Measurements from ENCODE around the gene ANKRD16. TPM values are rescaled to one million over a fixed set of nuclear protein-coding genes. Genes with fewer than 3 reads are reported as not detected.

Gene ANKRD16
- total RNA-seq, 1 experiment from 2014 or later: 6.9 TPM

DNA sequence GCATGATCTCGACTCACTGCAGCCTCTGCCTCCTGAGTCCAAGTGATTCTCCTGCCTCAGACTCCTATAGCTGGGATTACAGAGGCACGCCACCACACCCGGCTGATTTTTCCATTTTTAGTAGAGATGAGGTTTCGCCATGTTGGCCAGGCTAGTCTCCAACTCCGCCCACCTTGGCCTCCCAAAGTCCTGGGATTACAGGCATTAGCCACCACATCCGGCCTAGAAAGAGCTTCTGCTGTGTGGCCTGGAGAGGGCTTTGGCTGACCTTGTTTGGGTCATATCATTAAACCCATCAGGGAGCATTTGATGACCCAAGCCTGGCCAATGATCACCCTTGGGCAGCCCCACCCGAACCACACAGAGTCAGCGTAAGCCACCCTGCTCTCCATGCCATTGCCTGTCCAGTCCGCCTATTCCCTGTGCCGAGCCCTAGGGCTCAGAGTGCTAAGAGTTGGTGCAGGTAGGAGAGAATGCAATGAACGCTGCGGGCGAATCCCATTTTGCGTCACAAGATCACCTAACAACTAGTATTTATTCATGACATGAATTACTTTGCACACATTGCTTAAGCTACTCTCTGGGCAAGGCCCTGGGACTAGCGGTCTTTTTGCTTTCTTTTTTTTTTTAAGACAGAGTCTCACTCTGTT lies 54.1 kb downstream of the ANKRD16 start:
- ATAC-seq (no peak), DNase-seq (ENCODE audit: low read depth, low spot score) (no peak)
- in situ Hi-C loops (cut with HindIII; ENCODE audit: low pct_unique_long_range_greater_than_20kb, low sequenced_read_pairs) (no loop called here), intact Hi-C loops (cut with micrococcal nuclease; ENCODE audit: unreplicated experiment) (no loop called here)
- ChIA-PET CTCF (no interaction called here), POLR2A (no interaction called here)
- H3K4me1 ChIP-seq (ENCODE audit: control insufficient read depth, insufficient read depth, low read length): 0 out of 2 replicates have a peak, but pooled peaks cover under 1% of the 10 kb centered on the region
- H3K9me3 ChIP-seq (ENCODE audit: control insufficient read depth, insufficient read depth, low read depth, low read length): no peaks in the 10 kb centered on the region
- H3K36me3 ChIP-seq (ENCODE audit: control insufficient read depth, insufficient read depth, low read length): no peaks in the 10 kb centered on the region
- H3K27me3 ChIP-seq (ENCODE audit: control insufficient read depth, insufficient read depth, low read length): no peaks in the 10 kb centered on the region
- no peak overlapping the region for H3K4me3 ChIP-seq (ENCODE audit: low read depth in 2 of 2, low read length in 2 of 2)
- H3K27ac ChIP-seq (ENCODE audit: low read length): no peak overlapping the region
- no TSS peak for BruUV-seq (replicated peaks)
- TF ChIP-seq, protein P1, sequence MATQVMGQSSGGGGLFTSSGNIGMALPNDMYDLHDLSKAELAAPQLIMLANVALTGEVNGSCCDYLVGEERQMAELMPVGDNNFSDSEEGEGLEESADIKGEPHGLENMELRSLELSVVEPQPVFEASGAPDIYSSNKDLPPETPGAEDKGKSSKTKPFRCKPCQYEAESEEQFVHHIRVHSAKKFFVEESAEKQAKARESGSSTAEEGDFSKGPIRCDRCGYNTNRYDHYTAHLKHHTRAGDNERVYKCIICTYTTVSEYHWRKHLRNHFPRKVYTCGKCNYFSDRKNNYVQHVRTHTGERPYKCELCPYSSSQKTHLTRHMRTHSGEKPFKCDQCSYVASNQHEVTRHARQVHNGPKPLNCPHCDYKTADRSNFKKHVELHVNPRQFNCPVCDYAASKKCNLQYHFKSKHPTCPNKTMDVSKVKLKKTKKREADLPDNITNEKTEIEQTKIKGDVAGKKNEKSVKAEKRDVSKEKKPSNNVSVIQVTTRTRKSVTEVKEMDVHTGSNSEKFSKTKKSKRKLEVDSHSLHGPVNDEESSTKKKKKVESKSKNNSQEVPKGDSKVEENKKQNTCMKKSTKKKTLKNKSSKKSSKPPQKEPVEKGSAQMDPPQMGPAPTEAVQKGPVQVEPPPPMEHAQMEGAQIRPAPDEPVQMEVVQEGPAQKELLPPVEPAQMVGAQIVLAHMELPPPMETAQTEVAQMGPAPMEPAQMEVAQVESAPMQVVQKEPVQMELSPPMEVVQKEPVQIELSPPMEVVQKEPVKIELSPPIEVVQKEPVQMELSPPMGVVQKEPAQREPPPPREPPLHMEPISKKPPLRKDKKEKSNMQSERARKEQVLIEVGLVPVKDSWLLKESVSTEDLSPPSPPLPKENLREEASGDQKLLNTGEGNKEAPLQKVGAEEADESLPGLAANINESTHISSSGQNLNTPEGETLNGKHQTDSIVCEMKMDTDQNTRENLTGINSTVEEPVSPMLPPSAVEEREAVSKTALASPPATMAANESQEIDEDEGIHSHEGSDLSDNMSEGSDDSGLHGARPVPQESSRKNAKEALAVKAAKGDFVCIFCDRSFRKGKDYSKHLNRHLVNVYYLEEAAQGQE (IDR thresholded peaks at IDR 0.05; ENCODE audit: insufficient read depth in 1 of 2, low read depth in 2 of 2, low read length in 1 of 2): no peak
- TF ChIP-seq SIN3A (IDR thresholded peaks at IDR 0.05; ENCODE audit: borderline replicate concordance, insufficient read depth, low read depth, low read length): no peak
- TF ChIP-seq TCF7L2 (IDR thresholded peaks at IDR 0.05; ENCODE audit: low read depth, low read length): no peak
- no peak for TF ChIP-seq POLR2AphosphoS5 (IDR thresholded peaks at IDR 0.05; ENCODE audit: low read depth, low read length)
- TF ChIP-seq, protein P2, sequence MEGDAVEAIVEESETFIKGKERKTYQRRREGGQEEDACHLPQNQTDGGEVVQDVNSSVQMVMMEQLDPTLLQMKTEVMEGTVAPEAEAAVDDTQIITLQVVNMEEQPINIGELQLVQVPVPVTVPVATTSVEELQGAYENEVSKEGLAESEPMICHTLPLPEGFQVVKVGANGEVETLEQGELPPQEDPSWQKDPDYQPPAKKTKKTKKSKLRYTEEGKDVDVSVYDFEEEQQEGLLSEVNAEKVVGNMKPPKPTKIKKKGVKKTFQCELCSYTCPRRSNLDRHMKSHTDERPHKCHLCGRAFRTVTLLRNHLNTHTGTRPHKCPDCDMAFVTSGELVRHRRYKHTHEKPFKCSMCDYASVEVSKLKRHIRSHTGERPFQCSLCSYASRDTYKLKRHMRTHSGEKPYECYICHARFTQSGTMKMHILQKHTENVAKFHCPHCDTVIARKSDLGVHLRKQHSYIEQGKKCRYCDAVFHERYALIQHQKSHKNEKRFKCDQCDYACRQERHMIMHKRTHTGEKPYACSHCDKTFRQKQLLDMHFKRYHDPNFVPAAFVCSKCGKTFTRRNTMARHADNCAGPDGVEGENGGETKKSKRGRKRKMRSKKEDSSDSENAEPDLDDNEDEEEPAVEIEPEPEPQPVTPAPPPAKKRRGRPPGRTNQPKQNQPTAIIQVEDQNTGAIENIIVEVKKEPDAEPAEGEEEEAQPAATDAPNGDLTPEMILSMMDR (IDR thresholded peaks at IDR 0.05): no peak

DNA sequence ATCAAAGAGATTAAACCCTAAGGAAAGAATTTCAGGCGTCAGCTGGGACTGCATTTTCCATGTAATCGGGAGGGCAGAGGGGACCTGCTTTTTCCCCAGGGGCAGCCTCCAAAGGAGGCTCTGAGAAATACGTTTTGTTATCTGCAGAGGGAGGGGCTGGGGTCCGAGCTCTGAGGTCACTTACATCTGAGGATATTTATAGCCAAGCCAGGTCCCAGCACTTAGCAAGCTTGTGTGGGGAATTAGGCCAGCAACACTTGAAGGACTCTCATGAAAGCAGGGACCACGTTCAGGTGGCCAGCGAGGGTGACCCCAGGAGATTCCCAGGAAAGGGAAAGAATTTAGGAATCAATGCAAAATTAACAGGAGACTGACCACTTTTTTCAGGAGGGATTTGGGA lies 55.9 kb downstream of the ANKRD16 start:
- no TSS peak for BruUV-seq (replicated peaks)
- in situ Hi-C loops (cut with HindIII; ENCODE audit: low pct_unique_long_range_greater_than_20kb, low sequenced_read_pairs) (no loop called here), intact Hi-C loops (cut with micrococcal nuclease; ENCODE audit: unreplicated experiment) (no loop called here)
- no peaks in the 10 kb centered on the region for H3K4me1 ChIP-seq (ENCODE audit: control insufficient read depth, insufficient read depth, low read length)
- H3K36me3 ChIP-seq (ENCODE audit: control insufficient read depth, insufficient read depth, low read length): no peaks in the 10 kb centered on the region
- H3K9me3 ChIP-seq (ENCODE audit: control insufficient read depth, insufficient read depth, low read depth, low read length): no peaks in the 10 kb centered on the region
- TF ChIP-seq, protein P2 (IDR thresholded peaks at IDR 0.05): no peak
- TF ChIP-seq POLR2AphosphoS5 (IDR thresholded peaks at IDR 0.05; ENCODE audit: low read depth, low read length): no peak
- no peak for TF ChIP-seq TCF7L2 (IDR thresholded peaks at IDR 0.05; ENCODE audit: low read depth, low read length)
- no peak for TF ChIP-seq SIN3A (IDR thresholded peaks at IDR 0.05; ENCODE audit: borderline replicate concordance, insufficient read depth, low read depth, low read length)
- TF ChIP-seq, protein P1 (IDR thresholded peaks at IDR 0.05; ENCODE audit: insufficient read depth in 1 of 2, low read depth in 2 of 2, low read length in 1 of 2): no peak
- no peaks in the 10 kb centered on the region for H3K27me3 ChIP-seq (ENCODE audit: control insufficient read depth, insufficient read depth, low read length)
- ATAC-seq: no peak
- H3K27ac ChIP-seq (ENCODE audit: low read length): no peak overlapping the region
- no peak for DNase-seq (ENCODE audit: low read depth, low spot score)
- CTCF ChIA-PET: no interaction called here
- POLR2A ChIA-PET: no interaction called here
- no peak overlapping the region for H3K4me3 ChIP-seq (ENCODE audit: low read depth in 2 of 2, low read length in 2 of 2)

Measured in Panc1 (cell line).